AG09309 (cell line): ENCODE data around the gene SETBP1.

Experiments
- DNase-seq: peaks from one replicate; pipeline ENCODE4 v3.0.0-alpha.2; 2010; ENCODE audit warnings: low read depth
- H3K4me3 ChIP-seq: 2 replicates; pipeline ENCODE4 v1.5.1; 2011; ENCODE audit warnings: mild to moderate bottlenecking, low read depth, low read length, moderate library complexity; ENCODE audit not compliant: control insufficient read depth
- TF ChIP-seq, protein P1 (sequence below): IDR thresholded peaks from 2 replicates; pipeline ENCODE4 v1.5.1; 2011; ENCODE audit warnings: mild to moderate bottlenecking, low read depth, low read length, inconsistent platforms; ENCODE audit not compliant: insufficient read depth, control insufficient read depth; ENCODE audit errors: missing control alignments

The SETBP1 gene

DNA sequence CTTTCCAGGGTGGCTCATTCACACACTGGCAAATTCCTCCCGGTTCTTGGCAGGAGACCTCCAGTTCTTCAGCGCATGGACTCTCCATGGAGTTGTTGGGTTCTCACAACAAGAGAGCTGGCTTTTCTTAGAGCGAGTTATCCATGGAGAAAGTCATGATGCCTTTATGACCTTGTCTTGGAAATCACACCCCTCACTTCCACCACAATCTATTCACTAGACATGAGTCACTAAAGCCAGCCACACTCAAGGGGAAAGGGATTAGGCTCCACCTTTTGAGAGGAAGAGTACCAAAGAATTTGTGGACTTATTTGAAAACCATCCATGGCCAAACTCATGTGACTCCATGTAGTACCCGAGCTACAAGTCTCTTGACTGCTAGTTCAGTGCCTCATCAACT is 160.5 kb downstream of the SETBP1 start:
- DNase-seq, result no peak
- TF ChIP-seq, protein P1, sequence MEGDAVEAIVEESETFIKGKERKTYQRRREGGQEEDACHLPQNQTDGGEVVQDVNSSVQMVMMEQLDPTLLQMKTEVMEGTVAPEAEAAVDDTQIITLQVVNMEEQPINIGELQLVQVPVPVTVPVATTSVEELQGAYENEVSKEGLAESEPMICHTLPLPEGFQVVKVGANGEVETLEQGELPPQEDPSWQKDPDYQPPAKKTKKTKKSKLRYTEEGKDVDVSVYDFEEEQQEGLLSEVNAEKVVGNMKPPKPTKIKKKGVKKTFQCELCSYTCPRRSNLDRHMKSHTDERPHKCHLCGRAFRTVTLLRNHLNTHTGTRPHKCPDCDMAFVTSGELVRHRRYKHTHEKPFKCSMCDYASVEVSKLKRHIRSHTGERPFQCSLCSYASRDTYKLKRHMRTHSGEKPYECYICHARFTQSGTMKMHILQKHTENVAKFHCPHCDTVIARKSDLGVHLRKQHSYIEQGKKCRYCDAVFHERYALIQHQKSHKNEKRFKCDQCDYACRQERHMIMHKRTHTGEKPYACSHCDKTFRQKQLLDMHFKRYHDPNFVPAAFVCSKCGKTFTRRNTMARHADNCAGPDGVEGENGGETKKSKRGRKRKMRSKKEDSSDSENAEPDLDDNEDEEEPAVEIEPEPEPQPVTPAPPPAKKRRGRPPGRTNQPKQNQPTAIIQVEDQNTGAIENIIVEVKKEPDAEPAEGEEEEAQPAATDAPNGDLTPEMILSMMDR, result no peak
- H3K4me3 ChIP-seq, result no peak overlapping the region

DNA sequence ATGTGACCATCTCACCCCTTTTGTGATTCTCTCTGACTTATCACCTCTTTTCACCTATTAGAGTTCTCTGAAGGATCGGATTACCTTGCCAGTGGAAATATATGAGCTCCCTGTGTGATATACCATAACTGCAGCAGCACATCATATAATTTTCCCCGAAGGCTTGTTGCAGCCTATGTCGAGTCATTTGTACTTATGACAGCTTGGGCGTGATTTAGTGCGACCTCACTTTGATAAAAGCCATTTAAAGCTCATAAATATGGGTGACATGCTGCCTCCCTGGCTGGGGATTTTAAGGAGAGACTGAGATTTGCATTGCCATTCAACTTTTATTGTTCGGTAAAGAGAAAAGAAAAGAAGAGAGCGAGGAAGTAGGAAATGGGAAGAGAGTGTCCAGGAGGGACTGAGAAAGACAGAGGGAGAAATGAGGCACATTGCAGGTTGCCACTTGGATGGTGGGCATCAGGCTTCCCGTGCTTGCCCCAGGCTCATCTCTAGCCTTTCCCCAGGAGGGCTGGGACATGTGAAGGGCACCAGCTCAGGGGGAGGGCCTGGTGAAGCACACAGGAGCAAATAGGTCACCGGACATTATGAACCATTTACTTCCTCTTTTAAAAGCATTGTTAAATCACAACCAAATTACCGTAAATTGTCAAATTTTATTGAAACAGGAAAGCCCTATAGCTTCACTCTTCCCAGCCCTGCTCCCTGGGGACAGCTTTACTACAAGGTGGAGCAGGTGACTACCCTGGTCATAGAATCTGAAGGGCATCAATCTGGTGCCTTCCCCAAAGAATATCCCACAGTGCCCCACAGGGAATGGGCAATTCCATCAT is 161.3 kb downstream of the SETBP1 start:
- TF ChIP-seq, protein P1, result no peak
- no peak for DNase-seq
- no peak overlapping the region for H3K4me3 ChIP-seq

DNA sequence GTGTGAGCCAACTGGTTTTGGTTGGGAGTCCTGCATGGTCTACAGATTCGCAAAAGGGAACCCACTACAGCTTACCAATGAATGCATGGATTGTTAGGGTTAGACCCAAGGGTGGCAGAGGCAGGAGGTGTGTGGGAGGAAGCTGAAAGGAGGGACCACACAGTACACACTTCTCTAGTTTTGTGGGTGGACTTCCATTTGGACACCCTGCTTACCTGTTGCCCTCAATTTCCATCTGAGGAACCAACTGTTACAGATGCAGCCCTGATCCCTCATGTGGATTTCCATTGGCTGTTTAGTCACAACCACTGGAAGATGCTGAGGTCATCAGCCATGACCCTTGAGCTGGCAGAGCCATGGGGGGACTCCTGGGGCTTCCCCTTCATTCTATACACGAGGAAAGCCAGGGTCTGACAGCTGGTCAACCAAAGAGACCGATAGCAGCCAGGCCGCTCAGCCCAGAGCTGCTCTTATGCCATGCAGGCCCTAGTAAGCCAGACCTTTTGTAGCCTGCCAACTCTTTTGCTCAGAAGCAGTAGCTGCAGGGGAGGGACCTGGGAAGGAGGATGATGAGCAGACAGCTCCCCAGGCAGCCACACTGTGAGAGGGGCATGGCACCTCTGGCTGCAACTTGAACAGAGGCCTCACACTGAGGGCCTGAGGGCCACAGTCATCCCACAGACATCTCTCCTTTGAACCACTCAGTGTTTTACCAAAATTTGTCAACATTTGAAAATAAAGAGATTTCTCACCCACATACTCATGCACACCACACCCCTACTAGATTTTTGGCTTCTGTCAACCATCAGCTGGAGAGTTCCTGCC is 162.1 kb downstream of the SETBP1 start:
- DNase-seq, result no peak
- TF ChIP-seq, protein P1, result no peak
- no peak overlapping the region for H3K4me3 ChIP-seq

DNA sequence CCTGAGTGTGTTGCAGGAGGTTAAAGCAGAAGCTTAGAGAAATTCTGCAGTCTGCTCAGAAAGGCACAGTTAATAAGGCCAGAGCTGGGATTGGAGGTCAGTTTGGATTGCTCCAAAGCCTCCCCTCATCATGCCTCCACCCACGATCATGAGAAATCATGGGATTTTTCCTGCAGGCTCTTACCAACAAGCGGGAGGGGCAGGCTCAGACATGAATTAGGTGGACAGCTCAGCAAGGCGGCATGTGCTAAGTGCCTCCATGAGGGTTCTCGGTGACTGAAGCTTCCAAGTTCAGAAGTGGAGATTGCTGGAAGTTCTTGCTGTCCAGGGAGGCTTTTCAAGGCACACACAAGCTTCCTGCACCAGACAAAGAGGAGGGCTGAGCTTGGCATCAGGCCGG is 163.8 kb downstream of the SETBP1 start:
- TF ChIP-seq, protein P1, result no peak
- no peak for DNase-seq

GRCh38 chr18:44846450-44846849 is 165.8 kb downstream of the SETBP1 start:
- DNase-seq, result no peak
- TF ChIP-seq, protein P1, result no peak
- H3K4me3 ChIP-seq, result no peak overlapping the region

More for the DNA sequence above, 163.8 kb downstream of the SETBP1 start:
- no peak overlapping the region for H3K4me3 ChIP-seq

DNA sequence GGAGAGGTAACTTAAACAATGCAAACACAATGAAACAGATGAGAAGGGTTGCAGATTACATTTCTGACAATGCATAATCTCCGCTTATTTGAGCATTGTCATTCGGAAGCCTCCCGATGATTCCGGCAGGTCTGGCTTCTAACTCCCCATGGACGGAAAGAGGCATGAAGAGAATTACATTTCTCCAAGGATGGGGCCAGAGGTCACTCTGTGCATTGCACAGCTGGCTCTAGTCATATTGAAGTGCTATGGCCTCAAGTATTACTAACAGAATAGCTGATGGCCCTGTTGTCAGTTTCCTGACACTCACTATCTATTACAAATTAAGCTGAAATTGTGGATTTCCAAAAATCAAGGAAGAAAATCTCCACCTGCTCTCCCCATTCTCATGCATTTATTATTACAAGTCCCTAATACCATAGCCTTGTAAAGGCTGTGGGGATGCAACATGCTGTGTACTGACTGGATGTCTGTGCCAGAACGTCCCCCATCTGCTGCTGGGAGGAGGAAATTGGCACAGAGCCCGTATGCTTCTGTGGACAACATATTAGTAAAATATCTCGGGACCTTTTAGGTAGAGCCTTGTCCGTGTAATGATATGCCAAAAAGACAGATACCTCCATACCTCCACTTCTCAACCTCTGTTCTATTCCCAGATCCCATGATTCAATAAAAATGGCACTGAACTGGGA is 168.1 kb downstream of the SETBP1 start:
- no peak overlapping the region for H3K4me3 ChIP-seq
- DNase-seq, result no peak
- TF ChIP-seq, protein P1, result no peak
